ENCODE data around the gene KRTAP10-3. TPM values are rescaled to one million over a fixed set of nuclear protein-coding genes. Genes with fewer than 3 reads are reported as not detected.

Gene KRTAP10-3
- total RNA-seq, 4 donors from 2014 or later: not detected

DNA sequence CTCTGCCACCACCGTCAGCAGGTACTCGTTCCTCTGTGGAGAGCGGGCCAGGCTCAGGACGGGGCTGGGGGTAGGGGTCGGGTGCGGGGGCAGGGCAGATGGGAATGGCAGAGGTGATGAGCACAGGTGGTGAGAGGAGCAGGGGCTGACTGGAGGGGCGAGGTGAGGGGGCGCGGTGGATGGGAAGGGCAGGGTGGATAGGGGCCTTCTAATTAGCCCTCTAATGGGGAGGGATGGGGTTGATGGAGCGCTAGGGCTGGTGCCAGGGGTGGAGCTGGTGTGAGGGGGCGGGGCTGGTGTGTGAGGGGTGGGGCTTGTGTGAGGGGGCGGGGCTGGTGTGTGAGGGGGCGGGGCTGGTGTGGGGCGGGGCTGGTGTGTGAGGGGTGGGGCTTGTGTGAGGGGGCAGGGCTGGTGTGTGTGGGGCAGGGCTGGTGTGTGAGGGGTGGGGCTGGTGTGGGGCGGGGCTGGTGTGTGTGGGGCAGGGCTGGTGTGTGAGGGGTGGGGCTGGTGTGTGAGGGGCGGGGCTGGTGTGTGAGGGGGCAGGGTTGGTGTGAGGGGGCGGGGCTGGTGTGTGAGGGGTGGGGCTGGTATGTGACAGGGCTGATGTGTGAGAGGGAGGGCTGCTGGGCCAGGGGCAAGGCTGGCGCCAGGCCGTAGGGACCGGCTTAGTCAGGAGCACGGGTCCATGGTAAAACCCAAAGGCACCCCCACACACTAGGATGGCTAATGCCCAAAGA is 24.5 kb downstream of the KRTAP10-3 start:
- intact Hi-C loops (cut with DNase I): no loop called here
- Histone ChIP-seq H3K27me3 (peaks cover 0 to 30% (median 0%) of the 10 kb centered on the region in 4 donors), H3K9me3 (no peaks in the 10 kb centered on the region), H3K36me3 (no peaks in the 10 kb centered on the region), H3K4me1 (no peaks in the 10 kb centered on the region), H3K27ac (no peak overlapping the region), H3K4me3 (no peak overlapping the region)
- no peak for DNase-seq
- WGBS, 2 donors: 82 to 92% methylated on average over 4 to 7 of the region's 21 CpGs
- no peak for TF ChIP-seq POLR2A (IDR thresholded peaks at IDR 0.05)
- TF ChIP-seq, protein P1, sequence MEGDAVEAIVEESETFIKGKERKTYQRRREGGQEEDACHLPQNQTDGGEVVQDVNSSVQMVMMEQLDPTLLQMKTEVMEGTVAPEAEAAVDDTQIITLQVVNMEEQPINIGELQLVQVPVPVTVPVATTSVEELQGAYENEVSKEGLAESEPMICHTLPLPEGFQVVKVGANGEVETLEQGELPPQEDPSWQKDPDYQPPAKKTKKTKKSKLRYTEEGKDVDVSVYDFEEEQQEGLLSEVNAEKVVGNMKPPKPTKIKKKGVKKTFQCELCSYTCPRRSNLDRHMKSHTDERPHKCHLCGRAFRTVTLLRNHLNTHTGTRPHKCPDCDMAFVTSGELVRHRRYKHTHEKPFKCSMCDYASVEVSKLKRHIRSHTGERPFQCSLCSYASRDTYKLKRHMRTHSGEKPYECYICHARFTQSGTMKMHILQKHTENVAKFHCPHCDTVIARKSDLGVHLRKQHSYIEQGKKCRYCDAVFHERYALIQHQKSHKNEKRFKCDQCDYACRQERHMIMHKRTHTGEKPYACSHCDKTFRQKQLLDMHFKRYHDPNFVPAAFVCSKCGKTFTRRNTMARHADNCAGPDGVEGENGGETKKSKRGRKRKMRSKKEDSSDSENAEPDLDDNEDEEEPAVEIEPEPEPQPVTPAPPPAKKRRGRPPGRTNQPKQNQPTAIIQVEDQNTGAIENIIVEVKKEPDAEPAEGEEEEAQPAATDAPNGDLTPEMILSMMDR (IDR thresholded peaks at IDR 0.05): no peak

DNA sequence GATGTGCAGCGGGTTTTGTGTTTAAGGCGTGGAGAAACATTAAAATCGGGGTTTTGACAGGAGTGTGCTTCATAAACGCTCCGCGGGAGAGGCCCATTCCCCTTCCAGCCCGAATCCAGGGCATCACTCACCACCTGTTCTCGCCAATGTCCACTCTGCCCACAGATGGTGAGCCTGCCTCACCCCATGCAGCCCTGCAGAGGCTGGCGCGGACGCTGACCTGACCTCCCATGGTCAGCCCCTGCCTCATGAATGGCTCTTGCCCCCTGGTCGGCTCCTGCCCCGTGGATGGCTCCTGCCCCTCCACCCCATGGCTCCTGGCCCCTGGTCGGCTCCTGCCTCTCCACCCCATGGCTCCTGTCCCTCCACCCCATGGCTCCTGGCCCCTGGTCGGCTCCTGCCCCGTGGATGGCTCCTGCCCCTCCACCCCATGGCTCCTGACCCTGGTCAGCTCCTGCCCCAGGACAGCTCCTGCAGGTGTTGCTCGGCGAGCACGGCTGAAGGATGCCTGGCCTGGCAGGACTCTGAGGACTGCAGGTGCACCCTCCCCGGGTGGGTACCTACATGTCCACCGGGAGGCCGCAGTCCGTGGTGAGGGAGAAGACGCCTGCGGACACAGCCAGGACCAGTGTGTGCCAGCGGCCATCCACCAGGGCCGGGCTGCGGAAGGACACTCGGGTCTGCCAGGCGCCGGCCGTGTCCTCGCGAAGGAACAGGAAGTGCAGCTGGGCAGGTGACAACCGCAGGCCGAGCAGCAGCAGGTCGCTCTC is 25.3 kb downstream of the KRTAP10-3 start:
- no peaks in the 10 kb centered on the region for H3K36me3 ChIP-seq
- TF ChIP-seq, protein P1 (IDR thresholded peaks at IDR 0.05): no peak
- no peak for TF ChIP-seq POLR2A (IDR thresholded peaks at IDR 0.05)
- H3K27me3 ChIP-seq: peaks cover 0 to 27% (median 0%) of the 10 kb centered on the region in 4 donors
- intact Hi-C loops (cut with DNase I): no loop called here
- no peaks in the 10 kb centered on the region for H3K4me1 ChIP-seq
- no peak overlapping the region for H3K4me3 ChIP-seq
- H3K9me3 ChIP-seq: no peaks in the 10 kb centered on the region
- no peak overlapping the region for H3K27ac ChIP-seq
- 86 to 94% methylated on average over 11 to 14 of the region's 37 CpGs for WGBS, 2 donors
- no peak for DNase-seq

DNA sequence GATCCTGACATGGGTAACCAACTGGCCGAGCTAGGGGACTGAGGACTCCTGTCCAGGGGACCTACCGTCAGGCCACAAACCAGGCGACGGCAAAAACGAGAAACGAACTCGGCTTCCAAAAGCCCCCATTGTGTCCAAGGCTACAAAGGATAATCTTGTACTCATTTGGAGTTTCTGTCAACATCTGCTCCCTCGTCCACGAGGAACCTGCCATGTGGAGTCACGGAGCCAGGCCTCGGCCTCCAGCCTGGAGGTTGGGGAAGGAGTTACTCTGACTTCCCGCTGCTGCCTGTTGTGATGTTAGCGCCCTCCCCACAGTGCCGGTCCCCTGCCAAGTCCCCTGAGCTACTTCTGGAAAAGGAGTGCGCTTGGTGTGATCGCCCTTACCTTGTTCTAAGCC is 25.9 kb downstream of the KRTAP10-3 start:
- H3K36me3 ChIP-seq: no peaks in the 10 kb centered on the region
- H3K4me3 ChIP-seq: no peak overlapping the region
- no peaks in the 10 kb centered on the region for H3K4me1 ChIP-seq
- H3K27ac ChIP-seq: no peak overlapping the region
- intact Hi-C loops (cut with DNase I): no loop called here
- TF ChIP-seq, protein P1 (IDR thresholded peaks at IDR 0.05): no peak
- no peak for TF ChIP-seq POLR2A (IDR thresholded peaks at IDR 0.05)
- H3K27me3 ChIP-seq: peaks cover 0 to 27% (median 0%) of the 10 kb centered on the region in 4 donors
- H3K9me3 ChIP-seq: no peaks in the 10 kb centered on the region
- 93% methylated on average over 9 to 16 of the region's 16 CpGs for WGBS, 2 donors
- DNase-seq: no peak

DNA sequence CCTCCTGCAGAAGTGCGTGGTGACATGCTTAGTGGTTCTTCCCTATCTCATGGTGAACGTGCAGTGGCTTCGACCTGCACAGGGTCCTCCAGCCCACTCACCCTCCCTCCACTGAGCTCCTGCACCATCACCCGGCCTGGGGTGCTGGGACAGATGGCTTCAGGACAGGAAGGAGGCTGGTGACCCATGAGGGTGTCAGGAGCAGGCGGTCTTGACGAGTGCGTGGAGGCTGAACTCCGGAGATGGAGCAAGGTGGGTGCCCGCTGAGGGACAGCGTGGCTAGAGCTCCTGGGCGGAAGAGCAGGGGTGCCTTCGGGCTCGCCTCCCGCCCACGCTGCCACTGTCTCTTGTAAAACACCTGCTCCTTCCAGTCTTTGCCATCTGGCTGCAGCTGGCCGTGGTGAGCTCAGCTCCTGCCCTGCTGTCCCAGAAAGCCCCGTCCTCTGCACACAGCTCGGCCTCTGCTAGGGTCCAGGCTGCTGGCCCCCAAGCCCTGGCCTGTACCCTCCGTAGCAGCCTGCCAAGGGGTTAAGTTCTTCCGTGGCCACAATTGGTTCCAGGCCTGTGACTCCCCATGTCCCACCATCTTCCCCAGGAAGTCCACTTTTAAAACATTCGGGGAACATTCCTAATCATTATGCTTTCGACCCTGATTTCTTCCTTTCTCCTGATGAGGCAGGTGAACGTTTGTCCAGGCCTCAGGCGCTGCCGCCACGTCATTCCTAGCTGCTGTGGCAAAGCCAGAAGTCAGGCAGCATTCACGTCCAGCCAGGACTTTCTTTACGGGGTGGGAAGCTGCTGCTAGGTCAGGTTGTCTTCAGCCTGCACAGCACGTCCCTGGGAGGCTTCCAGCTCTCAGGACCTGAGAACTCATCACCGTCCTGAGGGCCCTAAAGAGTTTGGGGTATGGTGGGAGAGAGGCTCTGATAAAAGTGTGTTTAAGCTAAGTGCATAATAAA is 26.7 kb downstream of the KRTAP10-3 start:
- H3K27ac ChIP-seq: no peak overlapping the region
- H3K4me3 ChIP-seq: no peak overlapping the region
- H3K9me3 ChIP-seq: no peaks in the 10 kb centered on the region
- DNase-seq: no peak
- 56 to 67% methylated on average over 13 to 21 of the region's 30 CpGs for WGBS, 2 donors
- TF ChIP-seq, protein P1 (IDR thresholded peaks at IDR 0.05): no peak
- TF ChIP-seq POLR2A (IDR thresholded peaks at IDR 0.05): no peak
- peaks cover 0 to 27% (median 0%) of the 10 kb centered on the region in 4 donors for H3K27me3 ChIP-seq
- H3K36me3 ChIP-seq: no peaks in the 10 kb centered on the region
- intact Hi-C loops (cut with DNase I): no loop called here
- no peaks in the 10 kb centered on the region for H3K4me1 ChIP-seq
